GM12878 (cell line): ENCODE data around the gene INTS2. TPM values are rescaled to one million over a fixed set of nuclear protein-coding genes. Genes with fewer than 3 reads are reported as not detected.

Source experiments
- ATAC-seq: fragments of 200-7000 bp; cut with Tn5 transposase; 3 replicates; pipeline ENCODE4 v1.9.1; 2020; ENCODE audit warnings: mild to moderate bottlenecking, moderate library complexity
- BruUV-seq: library from RNA; stranded (reverse); fragments of 400-500 nt; replicated peaks from 2 replicates; lab custom pipeline; 2021; lab: Mats Ljungman, UMichigan
- CTCF ChIA-PET: fragments of 300-600 bp; sonication (Branson Sonifier 250); formaldehyde crosslinking; extraction: SDS; loops from one replicate; lab custom pipeline; 2021; ENCODE audit warnings: inconsistent platforms; lab: Yijun Ruan, JAX
- POLR2A ChIA-PET: fragments of 350-600 bp; formaldehyde crosslinking; extraction: SDS; loops from one replicate; lab custom pipeline; 2021; ENCODE audit warnings: inconsistent platforms; lab: Charles Lee
- RAD21 ChIA-PET: fragments of 300-600 bp; sonication (Branson Sonifier 250); formaldehyde crosslinking; loops from one replicate; lab custom pipeline; 2023; ENCODE audit warnings: antibody characterized with exemption; ENCODE audit not compliant: unreplicated experiment; lab: Charles Lee
- SMC1A ChIA-PET: fragments of 300-600 bp; sonication (Branson Sonifier 250); formaldehyde crosslinking; loops from one replicate; lab custom pipeline; 2023; ENCODE audit not compliant: unreplicated experiment, uncharacterized antibody; lab: Charles Lee
- DNase-seq: peaks from one replicate; pipeline ENCODE4 v3.0.0-alpha.2; 2011; ENCODE audit warnings: low read depth, low spot score
- FAIRE-seq: peaks from 3 replicates; lab custom pipeline; 2011; peaks lifted over from hg19 to GRCh38; lab: Jason Lieb, UNC
- H2AFZ ChIP-seq: 2 replicates; pipeline ENCODE4 v1.6.0; 2011; ENCODE audit warnings: low read depth, low read length, control low read depth; ENCODE audit not compliant: control insufficient read depth
- H3K27ac ChIP-seq: 2 replicates; pipeline ENCODE4 v1.5.1; 2011; ENCODE audit warnings: control low read depth; ENCODE audit not compliant: control insufficient read depth, insufficient read depth
- H3K27me3 ChIP-seq, 2 experiments: replicated peaks in 1 of 2; 2 replicates each; pipeline versions ENCODE4 v1.6.0 to v1.6.1; 2011; ENCODE audit warnings: low read length in 1 of 2; ENCODE audit not compliant: control insufficient read depth in 2 of 2, insufficient read depth in 2 of 2
- H3K36me3 ChIP-seq, 2 experiments: 2 replicates each; pipeline ENCODE4 v1.5.1; 2011; ENCODE audit warnings: low read length in 1 of 2; ENCODE audit not compliant: control insufficient read depth in 2 of 2, insufficient read depth in 2 of 2
- H3K4me1 ChIP-seq: 2 replicates; pipeline ENCODE4 v1.6.1; 2011; ENCODE audit warnings: mild to moderate bottlenecking, low read length, moderate library complexity, mixed read lengths; ENCODE audit not compliant: control insufficient read depth, insufficient read depth
- H3K4me2 ChIP-seq: 2 replicates; pipeline ENCODE4 v1.6.0; 2011; ENCODE audit warnings: control low read depth; ENCODE audit not compliant: control insufficient read depth, insufficient read depth
- H3K4me3 ChIP-seq: fragments of 200-600 bp; sonication (generic); 2 replicates; pipeline ENCODE4 v1.5.1; 2016
- H3K79me2 ChIP-seq: 2 replicates; pipeline ENCODE4 v1.6.0; 2011; ENCODE audit warnings: low read length; ENCODE audit not compliant: control insufficient read depth, insufficient read depth
- H3K9ac ChIP-seq: 2 replicates; pipeline ENCODE4 v1.8.0; 2011; ENCODE audit warnings: low read length, control low read depth, mixed read lengths; ENCODE audit not compliant: control insufficient read depth, insufficient read depth
- H3K9me3 ChIP-seq: replicated peaks from 3 replicates; pipeline ENCODE4 v1.5.1; 2011; ENCODE audit warnings: mild to moderate bottlenecking, low read length; ENCODE audit not compliant: control insufficient read depth, insufficient read depth
- H4K20me1 ChIP-seq: 2 replicates; pipeline ENCODE4 v1.6.0; 2011; ENCODE audit not compliant: control insufficient read depth, insufficient read depth
- CHD2 ChIP-seq: IDR thresholded peaks from 2 replicates; pipeline ENCODE4 v1.6.1; 2011; ENCODE audit warnings: low read depth, low read length, improper control_type of control experiment, borderline replicate concordance
- DPF2 ChIP-seq: fragments of 450-650 bp; IDR thresholded peaks from 2 replicates; pipeline ENCODE4 v1.6.1; 2017; ENCODE audit warnings: mild to moderate bottlenecking
- ESRRA ChIP-seq: IDR thresholded peaks from 2 replicates; pipeline ENCODE4 v1.6.1; 2012; ENCODE audit warnings: mild to moderate bottlenecking, low read length, improper control_type of control experiment
- EZH2 ChIP-seq: IDR thresholded peaks from 2 replicates; pipeline ENCODE4 v1.6.1; 2012; ENCODE audit warnings: low read depth, mild to moderate bottlenecking, control low read depth, inconsistent platforms, low read length, borderline replicate concordance; ENCODE audit not compliant: control insufficient read depth
- KDM1A ChIP-seq: fragments of 200-600 bp; sonication (generic); IDR thresholded peaks from 2 replicates; pipeline ENCODE4 v1.6.1; 2016; ENCODE audit warnings: borderline replicate concordance
- NFIC ChIP-seq: IDR thresholded peaks from 2 replicates; pipeline ENCODE4 v1.6.1; 2012; ENCODE audit warnings: low read depth, mild to moderate bottlenecking, inconsistent platforms, low read length, moderate library complexity
- SMARCA5 ChIP-seq: fragments of 450-650 bp; IDR thresholded peaks from 2 replicates; pipeline ENCODE4 v1.6.1; 2017; ENCODE audit warnings: mild to moderate bottlenecking
- SREBF1 ChIP-seq: IDR thresholded peaks from 2 replicates; pipeline ENCODE4 v1.6.1; 2012; ENCODE audit warnings: mild to moderate bottlenecking, low read length
- SRF ChIP-seq, 2 experiments: IDR thresholded peaks; 2 replicates each; pipeline ENCODE4 v1.6.1; 2011; ENCODE audit warnings: low read depth in 2 of 2, low read length in 2 of 2, mild to moderate bottlenecking in 1 of 2, moderate library complexity in 1 of 2
- YBX1 ChIP-seq: fragments of 450-650 bp; IDR thresholded peaks from 2 replicates; pipeline ENCODE4 v1.6.1; 2016; ENCODE audit warnings: antibody characterized with exemption
- WGBS: methylation state at CpG from one replicate; pipeline ENCODE4 v1.1.6; 2016; ENCODE audit warnings: low lambda C conversion rate; ENCODE audit not compliant: insufficient replicate concordance, insufficient coverage; ENCODE audit errors: missing lambda C conversion rate; 5-methylcytosine and 5-hydroxymethylcytosine counted together
- in situ Hi-C: fragments of 300-500 bp; cut with MboI; formaldehyde crosslinking; loops from 9 replicates; pipeline ENCODE4 v1.14.3; 2018; ENCODE audit warnings: mixed read lengths
- intact Hi-C: fragments of 100-400 bp; cut with micrococcal nuclease; formaldehyde crosslinking; loops from one replicate; pipeline ENCODE4 v1.14.2; 2022; ENCODE audit not compliant: unreplicated experiment
- polyA plus RNA-seq, 11 experiments: library from polyadenylated mRNA; depleted of rRNA in 4 of 11; unstranded in 6 of 11; stranded (reverse) in 5 of 11; fragments of >200 nt; fragmentation: Nextera tagmentation in 4 of 11; fragmentation: Illumina TruSeq in 1 of 11; extraction: Ambion mirVana in 4 of 11; extraction: Trizol in 1 of 11; gene quantifications; 1 replicate in 1 of 11; 2 replicates in 10 of 11; pipeline versions ENCODE4 v1.2.1 to v1.2.3, GENCODE V29; 2011 to 2016; ENCODE audit warnings: inconsistent platforms in 2 of 11, missing spikeins in 2 of 11, low read depth in 1 of 11
- total RNA-seq, 4 experiments: library from RNA; depleted of rRNA in 3 of 4; stranded (reverse); fragments of >200 nt in 3 of 4; fragmentation: Illumina TruSeq in 1 of 4; extraction: Trizol in 1 of 4; gene quantifications; 2 replicates each; pipeline versions ENCODE4 v1.2.1 to v1.2.3, GENCODE V29; 2013 to 2021
- TF ChIP-seq, protein P1 (sequence below): IDR thresholded peaks from 2 replicates; pipeline ENCODE4 v1.6.1; 2012; ENCODE audit warnings: improper control_type of control experiment, low read depth, low read length; ENCODE audit not compliant: insufficient replicate concordance
- TF ChIP-seq, protein P2 (sequence below): fragments of 450-650 bp; IDR thresholded peaks from 2 replicates; pipeline ENCODE4 v1.6.1; 2017; ENCODE audit warnings: mild to moderate bottlenecking
- TF ChIP-seq, protein P3 (sequence below): fragments of 450-650 bp; conservative IDR thresholded peaks from 2 replicates; pipeline ENCODE4 v1.6.1; 2017; ENCODE audit warnings: mild to moderate bottlenecking, moderate library complexity

The INTS2 gene
- total and polyA plus RNA-seq, 10 of the 15 experiments (the other 5 are each of a cell fraction or from before 2014, with no cell fraction given) = 2.8 to 22.2 (median 11.6) TPM

DNA sequence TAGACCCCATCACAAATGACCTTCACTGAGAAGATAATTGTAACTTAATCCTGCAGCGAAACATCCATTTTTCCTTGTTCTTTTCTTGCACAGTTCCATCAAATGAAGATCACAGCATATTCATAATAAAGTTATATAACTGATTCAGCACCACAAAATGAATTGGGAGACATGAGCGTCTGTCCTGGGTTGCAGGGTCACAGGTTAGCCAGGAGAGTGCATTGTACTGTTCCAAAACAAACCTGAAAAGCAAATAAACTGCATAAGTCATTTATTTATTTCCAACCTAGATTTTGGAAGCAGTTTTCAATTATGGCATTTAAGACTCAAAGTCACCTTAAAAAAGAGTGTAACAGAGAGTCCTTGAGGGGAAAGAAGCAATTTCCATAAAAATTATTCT is 18.6 kb upstream of the INTS2 start (continued):
- TF ChIP-seq, protein P1, sequence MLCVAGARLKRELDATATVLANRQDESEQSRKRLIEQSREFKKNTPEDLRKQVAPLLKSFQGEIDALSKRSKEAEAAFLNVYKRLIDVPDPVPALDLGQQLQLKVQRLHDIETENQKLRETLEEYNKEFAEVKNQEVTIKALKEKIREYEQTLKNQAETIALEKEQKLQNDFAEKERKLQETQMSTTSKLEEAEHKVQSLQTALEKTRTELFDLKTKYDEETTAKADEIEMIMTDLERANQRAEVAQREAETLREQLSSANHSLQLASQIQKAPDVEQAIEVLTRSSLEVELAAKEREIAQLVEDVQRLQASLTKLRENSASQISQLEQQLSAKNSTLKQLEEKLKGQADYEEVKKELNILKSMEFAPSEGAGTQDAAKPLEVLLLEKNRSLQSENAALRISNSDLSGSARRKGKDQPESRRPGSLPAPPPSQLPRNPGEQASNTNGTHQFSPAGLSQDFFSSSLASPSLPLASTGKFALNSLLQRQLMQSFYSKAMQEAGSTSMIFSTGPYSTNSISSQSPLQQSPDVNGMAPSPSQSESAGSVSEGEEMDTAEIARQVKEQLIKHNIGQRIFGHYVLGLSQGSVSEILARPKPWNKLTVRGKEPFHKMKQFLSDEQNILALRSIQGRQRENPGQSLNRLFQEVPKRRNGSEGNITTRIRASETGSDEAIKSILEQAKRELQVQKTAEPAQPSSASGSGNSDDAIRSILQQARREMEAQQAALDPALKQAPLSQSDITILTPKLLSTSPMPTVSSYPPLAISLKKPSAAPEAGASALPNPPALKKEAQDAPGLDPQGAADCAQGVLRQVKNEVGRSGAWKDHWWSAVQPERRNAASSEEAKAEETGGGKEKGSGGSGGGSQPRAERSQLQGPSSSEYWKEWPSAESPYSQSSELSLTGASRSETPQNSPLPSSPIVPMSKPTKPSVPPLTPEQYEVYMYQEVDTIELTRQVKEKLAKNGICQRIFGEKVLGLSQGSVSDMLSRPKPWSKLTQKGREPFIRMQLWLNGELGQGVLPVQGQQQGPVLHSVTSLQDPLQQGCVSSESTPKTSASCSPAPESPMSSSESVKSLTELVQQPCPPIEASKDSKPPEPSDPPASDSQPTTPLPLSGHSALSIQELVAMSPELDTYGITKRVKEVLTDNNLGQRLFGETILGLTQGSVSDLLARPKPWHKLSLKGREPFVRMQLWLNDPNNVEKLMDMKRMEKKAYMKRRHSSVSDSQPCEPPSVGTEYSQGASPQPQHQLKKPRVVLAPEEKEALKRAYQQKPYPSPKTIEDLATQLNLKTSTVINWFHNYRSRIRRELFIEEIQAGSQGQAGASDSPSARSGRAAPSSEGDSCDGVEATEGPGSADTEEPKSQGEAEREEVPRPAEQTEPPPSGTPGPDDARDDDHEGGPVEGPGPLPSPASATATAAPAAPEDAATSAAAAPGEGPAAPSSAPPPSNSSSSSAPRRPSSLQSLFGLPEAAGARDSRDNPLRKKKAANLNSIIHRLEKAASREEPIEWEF = no peak
- TF ChIP-seq EZH2 (no peak), CHD2 (no peak), NFIC (no peak)

DNA sequence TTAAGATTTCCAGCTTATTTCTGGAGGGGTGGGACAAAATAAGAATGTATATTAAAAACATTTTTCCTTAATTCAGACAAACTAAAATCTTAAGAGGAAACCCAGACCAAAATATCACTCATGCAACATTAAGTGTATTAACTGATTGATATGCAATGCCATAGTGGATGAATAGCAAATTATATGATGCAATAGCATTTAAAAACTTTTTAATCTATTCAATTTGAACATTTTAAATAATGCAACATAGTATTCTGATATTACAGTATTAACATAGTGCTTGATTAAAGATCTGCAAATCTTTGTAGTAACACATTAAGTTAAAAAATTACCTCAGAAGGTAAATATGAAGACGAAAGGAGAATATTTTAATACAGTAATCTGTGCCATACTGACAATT is 15.3 kb upstream of the INTS2 start:
- BruUV-seq = no TSS peak
- H3K36me3 ChIP-seq = peaks cover 0 to 17% of the 10 kb centered on the region in 2 experiments; a peak in 3 of 4 replicates
- no peaks in the 10 kb centered on the region for H4K20me1 ChIP-seq
- FAIRE-seq (no peak), DNase-seq (no peak), ATAC-seq (no peak)
- WGBS = 92% methylated on average over 1 of the region's 1 CpG
- no peaks in the 10 kb centered on the region for H3K4me1 ChIP-seq
- H2AFZ ChIP-seq = no peak overlapping the region
- ChIA-PET SMC1A (interaction anchor here (1.0 to 6.2 kb wide), 4 partner anchors 45 to 166 kb away, joined by 3 to 28 read pairs (median 4); no protein-coding TSS in a partner anchor), CTCF (interaction anchor here (1.2 to 3.0 kb wide), 2 partner anchors 57 to 166 kb away, joined by 3 to 17 read pairs; no protein-coding TSS in a partner anchor), RAD21 (interaction anchor here (1.0 to 4.1 kb wide), 2 partner anchors 166 to 168 kb away, joined by 5 to 17 read pairs; no protein-coding TSS in a partner anchor), POLR2A (interaction anchor here (1.0 kb wide), 1 partner anchor 128 kb away, joined by 5 read pairs; no protein-coding TSS in a partner anchor)
- no peak overlapping the region for H3K27ac ChIP-seq
- intact Hi-C loops (no loop called here), in situ Hi-C loops (no loop called here)
- H3K79me2 ChIP-seq = no peaks in the 10 kb centered on the region
- H3K4me3 ChIP-seq = no peak overlapping the region
- no peak overlapping the region for H3K4me2 ChIP-seq
- no peaks in the 10 kb centered on the region for H3K9me3 ChIP-seq
- no peaks in the 10 kb centered on the region for H3K27me3 ChIP-seq
- H3K9ac ChIP-seq = no peak overlapping the region
- TF ChIP-seq ESRRA (no peak), YBX1 (no peak), SRF (IDR thresholded peaks at IDR 0.05; ENCODE audit: low read depth in 2 of 2, low read length in 2 of 2) (no peak), SMARCA5 (no peak), KDM1A (no peak), DPF2 (no peak), SREBF1 (no peak), NFIC (no peak)
- TF ChIP-seq, protein P2, sequence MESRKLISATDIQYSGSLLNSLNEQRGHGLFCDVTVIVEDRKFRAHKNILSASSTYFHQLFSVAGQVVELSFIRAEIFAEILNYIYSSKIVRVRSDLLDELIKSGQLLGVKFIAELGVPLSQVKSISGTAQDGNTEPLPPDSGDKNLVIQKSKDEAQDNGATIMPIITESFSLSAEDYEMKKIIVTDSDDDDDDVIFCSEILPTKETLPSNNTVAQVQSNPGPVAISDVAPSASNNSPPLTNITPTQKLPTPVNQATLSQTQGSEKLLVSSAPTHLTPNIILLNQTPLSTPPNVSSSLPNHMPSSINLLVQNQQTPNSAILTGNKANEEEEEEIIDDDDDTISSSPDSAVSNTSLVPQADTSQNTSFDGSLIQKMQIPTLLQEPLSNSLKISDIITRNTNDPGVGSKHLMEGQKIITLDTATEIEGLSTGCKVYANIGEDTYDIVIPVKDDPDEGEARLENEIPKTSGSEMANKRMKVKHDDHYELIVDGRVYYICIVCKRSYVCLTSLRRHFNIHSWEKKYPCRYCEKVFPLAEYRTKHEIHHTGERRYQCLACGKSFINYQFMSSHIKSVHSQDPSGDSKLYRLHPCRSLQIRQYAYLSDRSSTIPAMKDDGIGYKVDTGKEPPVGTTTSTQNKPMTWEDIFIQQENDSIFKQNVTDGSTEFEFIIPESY = no peak
- TF ChIP-seq, protein P3, sequence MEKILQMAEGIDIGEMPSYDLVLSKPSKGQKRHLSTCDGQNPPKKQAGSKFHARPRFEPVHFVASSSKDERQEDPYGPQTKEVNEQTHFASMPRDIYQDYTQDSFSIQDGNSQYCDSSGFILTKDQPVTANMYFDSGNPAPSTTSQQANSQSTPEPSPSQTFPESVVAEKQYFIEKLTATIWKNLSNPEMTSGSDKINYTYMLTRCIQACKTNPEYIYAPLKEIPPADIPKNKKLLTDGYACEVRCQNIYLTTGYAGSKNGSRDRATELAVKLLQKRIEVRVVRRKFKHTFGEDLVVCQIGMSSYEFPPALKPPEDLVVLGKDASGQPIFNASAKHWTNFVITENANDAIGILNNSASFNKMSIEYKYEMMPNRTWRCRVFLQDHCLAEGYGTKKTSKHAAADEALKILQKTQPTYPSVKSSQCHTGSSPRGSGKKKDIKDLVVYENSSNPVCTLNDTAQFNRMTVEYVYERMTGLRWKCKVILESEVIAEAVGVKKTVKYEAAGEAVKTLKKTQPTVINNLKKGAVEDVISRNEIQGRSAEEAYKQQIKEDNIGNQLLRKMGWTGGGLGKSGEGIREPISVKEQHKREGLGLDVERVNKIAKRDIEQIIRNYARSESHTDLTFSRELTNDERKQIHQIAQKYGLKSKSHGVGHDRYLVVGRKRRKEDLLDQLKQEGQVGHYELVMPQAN = no peak
